Measurements from ENCODE around the gene GALNT9.

The GALNT9 gene

GRCh38 chr12:132344181-132344580, 14.8 kb upstream of the GALNT9 start:
- DNase-seq (ENCODE audit: low spot score), result no peak

DNA sequence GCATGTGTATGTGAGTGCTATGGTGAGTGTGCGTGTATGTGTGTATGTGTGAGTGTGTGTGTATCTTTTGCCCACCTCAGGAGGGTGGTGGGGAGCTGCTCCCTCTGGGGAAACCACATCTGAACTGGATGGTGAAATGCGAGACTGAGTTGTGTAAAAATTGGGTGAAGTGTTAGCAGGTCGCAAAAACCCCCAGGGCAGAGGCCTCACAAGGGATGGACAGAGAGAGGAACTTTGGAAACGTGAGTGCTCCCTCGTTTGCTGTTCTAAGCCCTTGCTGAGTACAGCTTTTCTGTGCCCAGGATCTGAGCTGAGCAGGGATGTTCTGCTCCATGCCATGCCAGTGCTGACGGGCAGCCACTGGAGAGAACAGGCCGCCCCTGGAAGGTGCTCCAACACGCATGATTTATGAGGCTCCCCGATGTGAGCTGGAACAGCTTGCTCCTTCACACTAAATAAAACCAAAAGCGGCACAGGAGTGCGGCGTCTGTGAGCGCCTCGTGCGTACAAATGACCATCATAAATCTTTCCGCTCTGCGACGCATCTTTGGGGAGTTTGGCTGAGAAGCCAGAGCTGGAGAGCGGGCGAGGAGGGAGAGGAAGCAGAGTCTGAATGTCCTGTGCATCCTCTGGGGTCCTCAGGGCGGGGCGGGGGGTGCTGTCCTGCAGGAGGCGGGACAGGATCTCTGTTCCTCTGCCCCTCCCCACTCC, 14.1 kb upstream of the GALNT9 start:
- no peak for DNase-seq (ENCODE audit: low spot score)

DNA sequence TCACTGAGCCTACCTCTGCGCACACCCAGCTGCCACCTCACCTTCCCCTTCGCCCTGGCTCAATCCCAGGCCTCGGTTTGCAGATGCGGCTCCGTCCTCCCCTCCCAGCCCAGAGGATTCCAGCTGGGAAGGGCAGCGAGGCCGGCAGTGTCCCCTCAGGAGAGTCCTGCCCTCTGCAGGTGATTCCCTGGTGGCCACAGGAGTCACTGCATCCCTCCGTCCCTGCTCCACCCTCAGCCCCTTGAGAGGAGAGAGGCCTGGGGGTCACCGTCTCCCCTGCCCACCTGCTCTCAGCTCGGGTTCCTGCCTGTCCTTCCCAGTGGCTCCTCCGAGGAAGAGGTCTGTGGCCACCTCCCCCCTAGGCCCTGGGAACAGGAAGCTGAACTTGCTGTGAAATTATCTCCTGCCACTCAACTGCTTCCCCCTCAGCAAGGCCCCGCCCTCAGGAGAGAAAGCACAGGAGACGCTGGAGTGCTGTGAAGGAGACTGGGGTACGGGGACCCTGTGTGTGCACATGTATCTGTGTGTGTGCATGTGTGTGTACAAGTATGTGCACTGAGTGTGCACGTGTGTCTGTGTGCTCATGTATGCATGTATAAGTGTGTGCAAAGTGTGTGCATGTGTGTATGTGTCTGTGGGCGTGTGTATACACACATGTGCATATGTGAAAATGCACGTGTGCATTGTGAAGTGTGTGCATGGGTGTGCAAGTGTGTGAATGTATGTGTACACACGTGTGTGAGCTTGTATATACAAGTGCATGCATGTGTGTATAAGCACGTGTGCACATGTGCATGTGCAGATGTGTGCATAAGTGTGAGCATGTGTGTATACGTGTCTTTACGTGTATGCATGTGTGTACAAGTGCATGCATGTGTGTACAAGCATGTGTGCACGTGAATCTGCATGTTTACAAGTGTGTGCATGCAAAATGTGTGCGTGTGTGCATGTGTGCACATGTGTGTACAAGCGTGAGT, 13.2 kb upstream of the GALNT9 start:
- DNase-seq (ENCODE audit: low spot score), result no peak

DNA sequence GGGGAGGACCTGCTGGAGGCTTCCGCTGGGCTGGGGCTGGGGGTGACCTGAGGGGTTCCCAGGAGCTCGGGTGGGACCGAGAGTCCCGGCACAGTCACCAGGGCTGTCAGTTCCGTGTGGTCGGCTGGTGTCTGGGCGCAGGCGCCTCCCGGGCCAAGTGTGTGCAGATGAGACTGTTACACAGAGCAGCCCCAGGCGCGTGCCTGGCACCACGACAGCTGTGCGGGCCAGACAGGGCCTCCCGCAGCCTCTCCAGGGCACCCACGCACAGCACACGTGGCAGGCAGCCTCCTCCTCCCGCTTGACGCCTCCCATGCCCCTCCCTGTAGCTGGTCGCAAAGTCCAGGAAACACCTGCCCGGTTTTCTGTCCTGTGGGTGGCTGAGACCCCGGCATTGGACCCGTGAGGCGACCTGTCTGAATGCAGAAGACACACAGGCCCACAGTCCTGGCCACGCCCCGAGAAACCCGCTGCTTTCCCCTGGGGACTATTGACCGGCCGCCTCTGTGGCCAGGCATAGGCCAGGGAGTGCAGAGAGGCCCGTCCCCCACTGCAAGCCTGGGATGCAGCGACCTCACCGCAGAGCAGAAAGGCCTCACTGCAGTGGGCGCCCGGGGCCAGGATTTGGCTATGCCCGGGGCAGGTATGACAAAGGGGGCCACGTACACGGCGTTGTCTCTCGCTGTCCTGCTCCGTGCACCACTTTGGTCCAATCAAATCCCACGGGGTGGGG, 12.1 kb upstream of the GALNT9 start:
- no peak for DNase-seq (ENCODE audit: low spot score)

GRCh38 chr12:132340266-132341035, 11.1 kb upstream of the GALNT9 start:
- no peak for DNase-seq (ENCODE audit: low spot score)

GRCh38 chr12:132339856-132340255, 10.5 kb upstream of the GALNT9 start:
- DNase-seq (ENCODE audit: low spot score), result no peak

DNA sequence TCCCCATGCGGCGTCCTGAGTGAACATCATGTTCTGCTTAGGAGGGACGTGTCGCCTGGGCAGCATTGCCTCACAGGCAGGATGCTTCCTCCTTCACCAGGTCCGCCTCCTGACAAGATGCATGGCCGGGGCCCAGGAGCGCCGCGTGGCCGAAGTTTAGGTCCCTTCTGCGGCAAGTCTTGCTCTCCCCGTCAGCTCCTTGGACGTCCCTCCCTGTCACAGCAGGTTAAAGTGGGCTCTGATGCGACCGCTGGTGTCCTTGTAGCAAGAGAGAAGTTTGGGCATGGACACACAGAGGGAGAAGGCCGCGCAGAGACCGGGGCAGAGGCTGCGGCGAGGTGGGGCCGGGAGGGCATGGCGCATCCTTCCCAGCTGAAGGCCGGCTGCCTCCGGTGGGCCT, 9.4 kb upstream of the GALNT9 start:
- DNase-seq (ENCODE audit: low spot score), result no peak

GRCh38 chr12:132338311-132338710, 8.9 kb upstream of the GALNT9 start:
- DNase-seq (ENCODE audit: low spot score), result no peak

DNA sequence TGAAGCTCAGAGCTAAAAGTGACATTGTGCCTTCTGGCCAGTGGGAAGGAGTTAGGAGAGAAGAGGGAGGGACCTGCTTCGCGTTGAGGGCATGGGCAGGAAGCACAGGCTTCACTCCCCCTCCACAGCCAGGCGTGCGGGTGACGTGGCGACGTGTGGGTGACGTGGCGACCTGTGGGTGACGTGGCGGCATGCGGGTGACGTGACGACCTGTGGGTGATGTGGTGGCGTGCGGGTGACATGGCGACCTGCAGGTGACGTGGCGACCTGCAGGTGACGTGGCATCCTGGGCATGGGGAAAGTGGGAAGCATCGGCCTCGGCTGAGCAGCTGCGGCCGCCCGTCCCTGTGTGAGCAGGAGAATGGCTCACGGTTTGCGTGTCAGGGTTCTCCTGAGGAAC, 8.2 kb upstream of the GALNT9 start:
- no peak for DNase-seq (ENCODE audit: low spot score)

DNA sequence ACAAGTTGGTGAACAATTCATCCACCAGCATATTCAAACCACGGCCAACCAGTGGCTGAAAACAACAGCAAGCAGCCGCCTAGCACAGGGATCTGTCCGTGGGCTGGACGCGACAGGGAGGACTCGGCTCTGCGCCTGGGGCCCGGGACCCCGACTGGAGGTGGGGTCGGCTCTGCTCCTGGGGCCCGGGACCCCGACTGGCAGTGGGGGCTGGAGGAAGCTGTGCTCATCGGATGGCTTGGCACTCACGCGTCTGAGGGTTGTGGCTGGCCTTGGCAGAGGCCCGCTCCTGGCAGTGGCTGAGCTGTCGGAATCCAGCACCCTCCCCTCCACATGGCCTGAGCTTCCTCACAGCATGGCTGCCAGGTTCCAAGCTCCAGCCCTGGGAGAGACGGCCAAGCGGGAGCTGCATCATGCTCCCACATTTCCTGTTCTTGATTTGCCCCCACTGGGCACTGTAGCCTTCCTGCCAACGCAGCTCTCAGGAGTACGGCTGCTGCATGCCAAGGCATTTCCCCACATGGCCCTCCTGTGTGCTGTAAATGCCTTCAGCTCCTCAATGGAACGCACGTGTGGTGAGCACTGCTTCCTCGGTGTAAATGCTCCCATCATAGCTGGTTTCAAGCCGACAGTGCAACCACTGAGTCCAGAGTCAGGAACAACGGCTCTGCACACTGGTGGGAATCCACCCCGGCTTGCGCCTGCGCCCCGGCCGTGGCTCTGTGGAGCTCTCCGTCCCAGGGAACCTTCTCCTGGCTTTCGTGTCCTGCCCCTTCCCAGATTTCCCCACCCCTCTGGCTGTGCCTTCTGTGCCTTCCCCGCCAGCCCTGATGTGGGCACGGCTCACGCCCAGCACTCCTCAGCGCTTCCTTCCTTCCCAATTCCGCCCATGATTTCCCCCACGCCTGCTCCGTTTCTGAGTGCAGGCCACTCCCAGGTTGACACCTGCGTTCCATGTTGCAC, 7.3 kb upstream of the GALNT9 start:
- DNase-seq (ENCODE audit: low spot score), result no peak

DNA sequence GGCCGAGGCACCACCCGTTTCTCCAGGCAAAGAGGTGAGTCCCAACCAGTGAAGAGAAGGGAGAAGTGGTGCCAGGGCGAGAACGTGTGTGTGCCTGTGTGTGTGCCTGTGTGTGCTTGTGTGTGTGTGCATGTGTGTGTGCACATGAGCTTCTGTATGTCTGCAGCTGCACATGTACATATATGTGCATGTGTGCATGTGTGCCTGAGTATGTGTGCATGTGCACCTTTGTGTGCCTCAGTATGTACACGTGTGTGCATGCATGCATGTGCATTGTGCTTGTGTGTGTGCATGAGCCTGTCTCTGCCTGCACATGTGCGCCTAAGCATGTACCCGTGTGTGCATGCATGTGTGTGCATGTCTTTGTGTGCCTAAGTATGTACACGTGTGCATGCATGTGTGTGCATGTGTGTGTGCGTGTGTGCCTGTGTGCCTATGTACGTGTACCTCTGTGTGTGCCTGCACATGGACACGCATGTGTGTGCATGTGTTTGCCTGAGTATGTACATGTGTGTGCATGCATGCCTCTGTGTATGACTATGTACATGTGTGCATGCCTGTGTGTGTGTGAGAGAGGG, 5.9 kb upstream of the GALNT9 start:
- DNase-seq (ENCODE audit: low spot score), result no peak

- DNase-seq (ENCODE audit: low spot score), result no peak
Observed at GRCh38 chr12:132333766-132334165, 4.4 kb upstream of the GALNT9 start.

DNA sequence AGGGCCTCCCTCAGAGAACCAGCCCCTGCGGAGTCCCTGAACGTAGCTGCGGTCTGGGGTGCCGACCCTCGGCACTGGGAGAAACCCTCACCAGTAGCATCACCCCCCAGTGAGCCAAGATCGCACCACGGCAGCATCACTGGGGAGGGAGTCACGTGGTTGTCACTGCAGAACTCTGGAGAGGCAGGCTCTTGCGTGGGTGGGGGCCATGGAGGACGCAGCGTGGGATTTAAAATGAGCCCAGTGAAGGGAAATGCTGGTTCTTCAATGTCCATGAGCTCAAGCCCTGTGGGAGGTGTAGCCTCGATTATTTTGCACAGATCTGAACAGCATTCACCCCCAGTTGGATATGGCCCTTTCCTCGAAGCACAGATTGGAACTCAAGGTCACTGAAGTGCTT, 3.9 kb upstream of the GALNT9 start:
- no peak for DNase-seq (ENCODE audit: low spot score)

DNA sequence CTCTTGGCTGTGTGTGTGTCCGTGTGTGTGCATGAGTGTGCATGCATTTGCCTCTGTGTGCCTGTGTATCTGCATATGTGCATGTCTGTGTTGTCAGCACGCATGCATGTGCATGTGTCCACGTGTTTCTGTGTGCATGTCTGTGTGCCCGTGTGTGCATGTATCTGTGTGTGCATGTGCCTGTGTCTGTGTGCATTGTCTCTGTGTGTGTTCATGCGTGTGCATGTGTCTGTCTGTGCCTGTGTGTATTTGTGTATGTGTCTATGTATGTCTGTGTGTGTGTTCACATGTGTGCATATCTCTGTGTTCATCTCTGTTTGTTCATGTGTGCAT, 1.1 kb upstream of the GALNT9 start:
- no peak for DNase-seq (ENCODE audit: low spot score)

- no peak for DNase-seq (ENCODE audit: low spot score)
Observed at GRCh38 chr12:132329720-132330548, 545 bp upstream of the GALNT9 start.

DNA sequence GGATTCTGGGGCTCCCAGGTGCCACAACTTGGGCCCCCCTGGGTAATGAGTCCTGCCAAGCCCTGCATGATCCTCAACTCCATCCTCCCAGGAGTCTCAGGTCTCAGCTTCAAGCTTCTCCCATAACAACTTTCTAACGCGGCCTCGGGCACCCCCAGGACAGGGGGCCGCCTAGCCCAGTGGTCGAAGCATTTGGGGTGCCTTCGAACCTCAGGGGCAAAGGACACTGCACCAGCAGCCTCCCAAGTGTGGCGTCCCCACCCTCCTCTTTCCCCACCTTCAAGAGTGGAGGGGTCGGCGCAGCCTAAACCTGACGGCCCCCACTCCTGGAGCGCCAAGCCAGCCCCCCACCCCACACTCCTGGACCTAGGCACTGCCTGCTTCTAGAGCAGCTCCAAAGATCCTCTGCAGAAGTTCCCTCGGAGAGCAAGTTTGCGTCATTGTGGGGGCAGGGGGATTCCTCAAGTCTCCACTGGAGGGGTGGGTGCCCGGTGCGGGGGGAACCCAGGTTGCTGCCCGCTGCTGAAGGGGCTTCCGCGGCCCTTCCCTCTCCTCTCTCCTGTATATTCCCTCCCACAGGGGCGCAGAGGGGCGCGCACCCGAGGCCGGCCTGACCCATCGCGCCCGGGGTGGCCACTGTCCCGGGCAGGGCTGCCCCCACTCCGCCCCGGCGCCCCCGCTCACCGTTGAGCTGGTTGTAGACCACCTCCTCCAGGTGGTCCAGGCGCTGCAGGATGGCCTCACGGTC, 933 bp downstream of the GALNT9 start:
- no peak for DNase-seq (ENCODE audit: low spot score)

GRCh38 chr12:132327336-132328171, 1.8 kb downstream of the GALNT9 start:
- no peak for DNase-seq (ENCODE audit: low spot score)

DNA sequence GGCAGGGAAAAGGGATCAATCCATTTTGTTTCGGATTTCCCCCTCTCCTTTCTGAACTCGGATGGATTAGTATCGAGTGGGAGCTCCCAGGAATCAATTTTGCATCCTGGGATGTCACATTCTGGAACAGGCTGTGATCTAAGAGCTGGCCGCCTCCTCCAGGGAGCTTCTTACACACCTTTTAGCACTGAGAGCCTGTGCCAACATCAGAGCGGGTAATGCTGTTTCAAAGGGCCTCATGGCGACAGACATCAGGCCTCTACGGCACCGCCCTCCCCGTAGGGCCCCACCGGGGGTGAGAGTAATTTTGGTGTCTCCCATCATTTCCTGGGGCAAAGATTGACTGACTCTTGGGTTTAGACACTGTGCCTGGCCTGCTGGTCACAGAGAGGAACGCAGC, 2.7 kb downstream of the GALNT9 start:
- no peak for DNase-seq (ENCODE audit: low spot score)

Measured in hematopoietic multipotent progenitor cell treated with erythropoietin and hydrocortisone succinate and interleukin-3 and kit ligand, for 17 days (in vitro differentiated cells).